ENCODE data around the gene THSD4. TPM values are rescaled to one million over a fixed set of nuclear protein-coding genes. Genes with fewer than 3 reads are reported as not detected.

THSD4 gene
- total and polyA plus RNA-seq, 2 of the 4 experiments (the other 2 are of a cell fraction): 25.5 to 31.1 TPM

DNA sequence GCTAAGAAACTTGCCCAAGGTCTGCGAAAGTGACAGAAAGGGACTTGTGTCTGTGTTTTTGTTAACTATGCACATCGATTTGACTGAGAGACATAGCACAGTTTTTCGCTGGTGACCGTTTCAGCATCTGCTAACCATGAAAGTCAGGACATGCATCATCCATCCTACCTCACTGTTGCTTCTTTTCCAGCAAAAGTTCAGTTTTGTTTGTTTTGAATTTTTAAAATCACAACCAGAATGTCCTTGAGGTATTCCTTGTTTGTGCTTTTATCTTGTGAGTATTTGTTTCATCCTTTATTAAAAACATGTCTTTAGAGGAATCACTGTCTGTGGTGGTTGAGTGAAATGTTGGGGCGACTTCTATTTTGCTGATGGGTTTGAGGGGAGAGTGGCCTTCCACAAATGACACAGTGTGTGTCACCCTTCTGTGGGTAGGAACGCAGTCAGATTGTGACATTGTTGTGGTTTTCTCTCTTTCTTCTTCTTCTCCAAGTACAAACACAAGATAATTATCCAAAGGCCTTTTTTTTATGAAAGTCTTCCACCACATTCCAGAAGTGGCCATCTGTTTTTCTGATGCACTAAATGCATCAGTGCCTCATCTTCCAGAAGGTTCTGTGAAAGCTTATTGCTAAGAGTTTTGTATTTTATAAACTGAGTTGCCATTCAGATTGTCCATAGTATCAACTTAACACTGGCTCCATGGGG, 480.7 kb downstream of the THSD4 start:
- H3K4me2 ChIP-seq (ENCODE audit: low read depth, low read length): no peak overlapping the region
- no peak overlapping the region for H3K4me3 ChIP-seq (ENCODE audit: insufficient read depth, low read depth, low read length)
- H2AFZ ChIP-seq (replicated peaks; ENCODE audit: low read length, poor library complexity): no peak overlapping the region
- no peak overlapping the region for H3K14ac ChIP-seq (replicated peaks; ENCODE audit: low read depth, low read length)
- no peak overlapping the region for H3K23ac ChIP-seq (ENCODE audit: low read depth, low read length)
- H3K9me1 ChIP-seq (ENCODE audit: insufficient read depth, low read length): peaks cover 8% of the 10 kb centered on the region
- H4K91ac ChIP-seq (ENCODE audit: insufficient read depth, low read depth, low read length): no peak overlapping the region
- no peak overlapping the region for H3K27ac ChIP-seq (ENCODE audit: insufficient read depth, low read length)
- H3K56ac ChIP-seq (ENCODE audit: extremely low read depth, insufficient read depth, low read length): no peak overlapping the region
- dilution Hi-C loops (cut with HindIII; ENCODE audit: low sequenced_read_pairs, unreplicated experiment) (no loop called here), intact Hi-C loops (cut with micrococcal nuclease) (no loop called here), in situ Hi-C loops (cut with MboI; ENCODE audit: low sequenced_read_pairs) (no loop called here)
- H3K9ac ChIP-seq (ENCODE audit: low read depth, low read length): no peak overlapping the region
- H4K20me1 ChIP-seq (ENCODE audit: insufficient read depth, low read length): peaks cover 7% of the 10 kb centered on the region; the same call in 1 of the 2 replicates
- no peak overlapping the region for H2AK9ac ChIP-seq (replicated peaks; ENCODE audit: low read depth, low read length, poor library complexity)
- POLR2A ChIA-PET (ENCODE audit: unreplicated experiment): no interaction called here
- H3K36me3 ChIP-seq (ENCODE audit: control insufficient read depth, insufficient read depth, low read length): no peaks in the 10 kb centered on the region
- H3K18ac ChIP-seq (ENCODE audit: low read depth, low read length): no peak overlapping the region
- DNase-seq (peak; percentile 21), ATAC-seq (ENCODE audit: low read depth) (no peak; the same call in 1 of the 2 replicates)
- no peak overlapping the region for H4K8ac ChIP-seq (ENCODE audit: low read depth in 2 of 2, low read length in 2 of 2)
- H2BK20ac ChIP-seq (ENCODE audit: low read depth, low read length): no peak overlapping the region
- peaks cover 0 to 7% of the 10 kb centered on the region in 2 experiments; a peak in 2 of 4 replicates for H3K79me1 ChIP-seq (ENCODE audit: low read depth in 1 of 2, low read length in 2 of 2)
- BruUV-seq (replicated peaks): no TSS peak
- H3K4ac ChIP-seq (ENCODE audit: low read depth, low read length): no peak overlapping the region
- peaks cover 6% of the 10 kb centered on the region for H3K4me1 ChIP-seq (ENCODE audit: control insufficient read depth, insufficient read depth, low read length)
- no peak overlapping the region for H2AK5ac ChIP-seq (ENCODE audit: low read depth, low read length)
- no peak overlapping the region for H2BK15ac ChIP-seq (ENCODE audit: low read depth, low read length)
- H2BK5ac ChIP-seq (ENCODE audit: low read depth, low read length, poor library complexity, severe bottlenecking): no peak overlapping the region
- no peaks in the 10 kb centered on the region for H3K27me3 ChIP-seq (ENCODE audit: control insufficient read depth, insufficient read depth, low read length)
- H4K5ac ChIP-seq (ENCODE audit: low read depth, low read length): no peak overlapping the region
- H3K9me3 ChIP-seq (ENCODE audit: control insufficient read depth, insufficient read depth, low read length): no peaks in the 10 kb centered on the region
- TF ChIP-seq CEBPB (IDR thresholded peaks at IDR 0.05; ENCODE audit: low read depth, low read length) (no peak), CHD1 (IDR thresholded peaks at IDR 0.05; ENCODE audit: low read depth, low read length) (no peak), NFE2L2 (IDR thresholded peaks at IDR 0.05; ENCODE audit: low read depth, low read length) (no peak), RCOR1 (IDR thresholded peaks at IDR 0.05; ENCODE audit: insufficient replicate concordance, low read length) (no peak), MAFK (IDR thresholded peaks at IDR 0.05; ENCODE audit: low read depth, low read length) (no peak), BHLHE40 (IDR thresholded peaks at IDR 0.05; ENCODE audit: low read depth, low read length) (no peak), RFX5 (IDR thresholded peaks at IDR 0.05; ENCODE audit: low read depth, low read length) (no peak), SMC3 (IDR thresholded peaks at IDR 0.05; ENCODE audit: low read depth, low read length) (no peak), FOS (IDR thresholded peaks at IDR 0.05; ENCODE audit: low read depth, low read length) (no peak), POLR2A (IDR thresholded peaks at IDR 0.05; ENCODE audit: low read depth, low read length) (no peak)
- TF ChIP-seq, protein P1, sequence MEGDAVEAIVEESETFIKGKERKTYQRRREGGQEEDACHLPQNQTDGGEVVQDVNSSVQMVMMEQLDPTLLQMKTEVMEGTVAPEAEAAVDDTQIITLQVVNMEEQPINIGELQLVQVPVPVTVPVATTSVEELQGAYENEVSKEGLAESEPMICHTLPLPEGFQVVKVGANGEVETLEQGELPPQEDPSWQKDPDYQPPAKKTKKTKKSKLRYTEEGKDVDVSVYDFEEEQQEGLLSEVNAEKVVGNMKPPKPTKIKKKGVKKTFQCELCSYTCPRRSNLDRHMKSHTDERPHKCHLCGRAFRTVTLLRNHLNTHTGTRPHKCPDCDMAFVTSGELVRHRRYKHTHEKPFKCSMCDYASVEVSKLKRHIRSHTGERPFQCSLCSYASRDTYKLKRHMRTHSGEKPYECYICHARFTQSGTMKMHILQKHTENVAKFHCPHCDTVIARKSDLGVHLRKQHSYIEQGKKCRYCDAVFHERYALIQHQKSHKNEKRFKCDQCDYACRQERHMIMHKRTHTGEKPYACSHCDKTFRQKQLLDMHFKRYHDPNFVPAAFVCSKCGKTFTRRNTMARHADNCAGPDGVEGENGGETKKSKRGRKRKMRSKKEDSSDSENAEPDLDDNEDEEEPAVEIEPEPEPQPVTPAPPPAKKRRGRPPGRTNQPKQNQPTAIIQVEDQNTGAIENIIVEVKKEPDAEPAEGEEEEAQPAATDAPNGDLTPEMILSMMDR (conservative IDR thresholded peaks at IDR 0.05; ENCODE audit: low read depth, low read length): no peak
- TF ChIP-seq, protein P2, sequence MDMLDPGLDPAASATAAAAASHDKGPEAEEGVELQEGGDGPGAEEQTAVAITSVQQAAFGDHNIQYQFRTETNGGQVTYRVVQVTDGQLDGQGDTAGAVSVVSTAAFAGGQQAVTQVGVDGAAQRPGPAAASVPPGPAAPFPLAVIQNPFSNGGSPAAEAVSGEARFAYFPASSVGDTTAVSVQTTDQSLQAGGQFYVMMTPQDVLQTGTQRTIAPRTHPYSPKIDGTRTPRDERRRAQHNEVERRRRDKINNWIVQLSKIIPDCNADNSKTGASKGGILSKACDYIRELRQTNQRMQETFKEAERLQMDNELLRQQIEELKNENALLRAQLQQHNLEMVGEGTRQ (IDR thresholded peaks at IDR 0.05; ENCODE audit: low read depth, low read length): no peak
- TF ChIP-seq, protein P3, sequence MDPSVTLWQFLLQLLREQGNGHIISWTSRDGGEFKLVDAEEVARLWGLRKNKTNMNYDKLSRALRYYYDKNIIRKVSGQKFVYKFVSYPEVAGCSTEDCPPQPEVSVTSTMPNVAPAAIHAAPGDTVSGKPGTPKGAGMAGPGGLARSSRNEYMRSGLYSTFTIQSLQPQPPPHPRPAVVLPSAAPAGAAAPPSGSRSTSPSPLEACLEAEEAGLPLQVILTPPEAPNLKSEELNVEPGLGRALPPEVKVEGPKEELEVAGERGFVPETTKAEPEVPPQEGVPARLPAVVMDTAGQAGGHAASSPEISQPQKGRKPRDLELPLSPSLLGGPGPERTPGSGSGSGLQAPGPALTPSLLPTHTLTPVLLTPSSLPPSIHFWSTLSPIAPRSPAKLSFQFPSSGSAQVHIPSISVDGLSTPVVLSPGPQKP (IDR thresholded peaks at IDR 0.05; ENCODE audit: borderline replicate concordance, low read depth, low read length): no peak
- CTCF ChIA-PET: interaction anchor here (0.7 kb wide), 1 partner anchor 274 kb away, joined by 3 read pairs; no protein-coding TSS in a partner anchor
- no CpG with 5 or more reads among the region's 6 CpGs for WGBS, 2 experiments (ENCODE audit: extremely low coverage in 2 of 2, insufficient read length in 1 of 2)
- no peak overlapping the region for H2BK120ac ChIP-seq (ENCODE audit: low read depth, low read length)

All from IMR-90 (cell line).